Activated T-helper 9 cell treated with anti-CD3 and anti-CD28 coated beads, Interleukin-2, amount 50 U/mL, for 16 hours (primary cell): Measurements from ENCODE around the gene CASZ1.

Experiments
- DNase-seq: peaks from one replicate; pipeline ENCODE4 v3.0.0-alpha.2; 2020; ENCODE audit warnings: low read depth

Gene CASZ1

DNA sequence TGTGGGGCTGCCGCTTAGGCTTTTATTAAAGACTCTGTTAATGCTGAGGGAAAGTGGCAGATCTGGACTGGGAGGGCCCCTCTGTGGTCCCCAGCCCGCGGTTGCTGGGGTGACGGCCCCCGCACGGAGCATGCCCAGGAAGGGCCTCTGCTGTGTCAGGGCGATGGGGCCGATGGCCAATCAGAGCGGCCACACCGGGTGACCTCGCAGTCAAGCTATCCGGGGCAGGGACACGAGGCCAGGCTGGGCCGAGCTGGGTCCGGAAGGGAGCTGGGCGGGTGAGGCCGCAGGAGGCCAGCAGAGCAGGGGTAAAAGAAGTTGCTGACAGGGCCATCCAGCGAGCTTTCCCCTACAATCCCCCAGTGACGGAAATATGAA, 145.1 kb downstream of the CASZ1 start:
- no peak for DNase-seq

DNA sequence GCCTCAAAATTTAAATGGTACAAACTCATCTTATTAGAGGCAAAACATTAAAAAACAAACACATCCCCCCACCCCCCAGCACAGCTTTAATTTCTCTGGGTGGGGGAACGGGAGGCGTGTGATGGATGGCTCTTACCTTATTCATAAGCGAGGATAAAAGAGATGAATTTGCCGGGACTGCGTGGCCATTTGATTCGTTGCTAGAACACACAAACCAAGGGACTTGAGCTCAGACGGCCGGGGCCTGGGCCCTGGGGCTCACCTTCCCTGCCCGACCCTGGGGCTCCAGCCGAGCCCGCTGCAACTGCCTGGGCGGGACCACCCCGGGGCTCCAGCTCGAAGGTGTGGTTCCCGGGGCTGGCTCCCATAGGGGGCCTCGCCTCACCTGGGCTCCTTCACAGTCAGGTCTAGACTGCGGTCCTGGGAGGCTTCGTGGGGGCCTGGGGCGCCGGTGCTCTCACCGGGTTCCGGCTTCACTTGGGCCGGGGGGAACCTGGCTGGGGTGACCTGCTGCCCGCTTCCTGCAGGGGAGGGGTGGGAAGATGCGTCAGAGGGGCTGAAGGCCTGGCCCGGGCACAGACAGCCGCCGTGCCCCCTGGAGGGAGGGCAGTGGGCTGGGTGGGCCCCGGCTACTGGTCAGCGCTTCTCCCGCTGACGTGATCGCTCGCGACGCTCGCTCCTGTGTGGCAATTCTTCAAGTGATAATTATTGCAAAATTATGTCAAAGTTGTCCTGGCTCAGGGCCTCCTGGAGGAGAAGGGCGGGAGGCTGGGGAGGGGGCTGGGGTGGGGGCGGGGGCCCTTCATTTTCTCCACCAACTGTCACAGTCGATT, 145.7 kb downstream of the CASZ1 start:
- DNase-seq: no peak

- DNase-seq: no peak
These were observed 146.8 kb downstream of the CASZ1 start for GRCh38 chr1:10649517-10650201.

- no peak for DNase-seq
These were observed 147.5 kb downstream of the CASZ1 start for GRCh38 chr1:10648689-10649516.

DNA sequence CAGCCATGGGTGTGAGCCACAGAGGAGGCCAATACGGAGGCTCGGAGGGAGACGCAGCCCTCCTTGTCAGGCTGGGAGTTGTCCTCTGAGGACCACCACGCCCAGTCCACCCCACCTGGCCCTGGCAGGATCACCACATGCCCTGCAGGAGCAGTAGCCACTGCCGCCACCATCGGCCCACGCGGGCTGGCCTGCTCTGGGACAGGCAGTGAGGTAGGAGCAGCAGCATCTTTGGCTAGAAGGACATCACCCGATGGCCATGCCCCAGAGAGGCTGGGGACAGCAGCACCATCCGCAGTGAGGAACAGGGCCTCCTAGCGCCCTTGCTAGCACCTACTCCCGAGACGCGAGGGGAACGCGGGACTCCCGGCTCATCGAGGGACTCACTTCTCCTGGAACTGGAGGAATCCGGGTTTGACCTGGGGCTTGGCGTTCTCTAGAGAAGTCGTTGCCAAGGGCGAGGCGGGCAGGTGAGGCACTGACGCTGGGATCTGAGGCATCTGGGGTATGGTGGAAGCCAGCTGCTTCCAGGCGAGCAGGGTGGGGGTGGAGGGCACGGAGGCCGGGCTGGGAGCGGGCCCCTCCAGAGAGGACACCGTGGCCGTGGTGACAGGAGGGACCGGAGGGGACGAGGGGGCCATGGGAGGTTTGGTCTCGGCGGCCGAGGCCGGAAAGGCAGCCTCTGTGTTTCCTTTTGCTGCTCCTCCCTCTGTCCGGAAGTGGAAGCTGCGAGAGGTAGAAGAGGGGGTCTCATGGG, 148.9 kb downstream of the CASZ1 start:
- DNase-seq: no peak

DNA sequence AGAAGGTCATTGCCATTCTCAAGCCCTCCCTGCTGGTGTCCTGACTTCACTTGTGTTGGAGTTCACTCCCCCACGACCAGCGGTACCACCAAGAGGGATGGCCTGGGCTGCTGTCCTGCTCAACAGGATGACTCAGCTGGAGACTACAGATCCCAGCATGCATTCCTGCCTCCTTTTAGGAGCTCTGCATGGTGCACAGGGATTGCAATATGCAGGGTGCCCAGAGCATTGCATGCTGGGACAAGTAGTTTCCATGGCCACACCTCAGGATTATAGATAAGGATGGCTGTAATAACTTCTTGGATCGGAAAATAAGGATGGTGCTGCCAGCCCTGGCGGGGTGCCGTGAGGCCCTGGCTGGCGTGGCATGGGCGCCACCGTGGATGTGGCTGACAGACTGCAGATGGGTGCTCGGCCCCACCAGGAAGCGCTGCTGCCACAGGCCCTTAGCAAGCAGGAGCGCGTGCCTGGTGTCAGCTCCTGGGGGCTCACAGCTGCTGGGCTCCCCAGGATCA, 150.0 kb downstream of the CASZ1 start:
- DNase-seq: no peak

DNA sequence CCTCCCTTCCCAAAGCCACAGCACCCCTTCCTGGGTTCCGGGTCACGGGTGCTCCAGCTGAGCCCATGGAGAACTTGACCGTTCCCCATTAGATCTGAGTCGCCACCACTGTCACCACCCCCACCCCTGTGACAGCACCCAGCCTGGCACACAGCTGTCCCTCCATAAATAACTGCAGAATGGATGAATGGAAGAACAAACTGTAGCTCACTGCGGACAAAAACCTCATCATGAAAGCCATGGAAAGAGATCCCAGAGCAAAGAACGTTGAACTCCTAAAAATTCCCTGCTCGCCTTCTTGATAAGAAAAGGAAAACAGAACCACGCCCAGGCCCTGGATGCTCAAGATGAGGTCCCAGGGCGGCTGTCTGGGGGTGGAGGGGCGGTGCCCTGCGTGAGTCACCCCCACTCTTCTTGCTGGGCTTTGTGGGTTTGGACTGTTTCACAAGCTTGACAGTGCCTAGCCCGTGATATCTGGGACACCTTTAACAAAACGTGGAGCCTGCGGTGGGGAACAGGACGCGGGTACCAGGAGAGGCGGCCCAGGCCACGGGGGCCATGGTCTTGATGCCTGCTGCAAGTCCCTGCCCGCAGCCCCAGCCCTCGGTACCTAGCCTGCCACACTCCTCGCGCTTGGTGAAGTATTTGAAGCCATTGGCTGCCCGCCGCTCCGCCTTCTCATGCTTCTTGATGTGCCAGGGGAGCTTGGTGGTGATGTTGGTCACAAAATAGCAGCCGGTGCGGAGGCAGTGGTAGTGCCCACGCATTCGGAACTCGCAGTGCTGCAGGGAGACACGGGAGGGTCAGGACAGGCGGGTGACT, 151.9 kb downstream of the CASZ1 start:
- no peak for DNase-seq

DNA sequence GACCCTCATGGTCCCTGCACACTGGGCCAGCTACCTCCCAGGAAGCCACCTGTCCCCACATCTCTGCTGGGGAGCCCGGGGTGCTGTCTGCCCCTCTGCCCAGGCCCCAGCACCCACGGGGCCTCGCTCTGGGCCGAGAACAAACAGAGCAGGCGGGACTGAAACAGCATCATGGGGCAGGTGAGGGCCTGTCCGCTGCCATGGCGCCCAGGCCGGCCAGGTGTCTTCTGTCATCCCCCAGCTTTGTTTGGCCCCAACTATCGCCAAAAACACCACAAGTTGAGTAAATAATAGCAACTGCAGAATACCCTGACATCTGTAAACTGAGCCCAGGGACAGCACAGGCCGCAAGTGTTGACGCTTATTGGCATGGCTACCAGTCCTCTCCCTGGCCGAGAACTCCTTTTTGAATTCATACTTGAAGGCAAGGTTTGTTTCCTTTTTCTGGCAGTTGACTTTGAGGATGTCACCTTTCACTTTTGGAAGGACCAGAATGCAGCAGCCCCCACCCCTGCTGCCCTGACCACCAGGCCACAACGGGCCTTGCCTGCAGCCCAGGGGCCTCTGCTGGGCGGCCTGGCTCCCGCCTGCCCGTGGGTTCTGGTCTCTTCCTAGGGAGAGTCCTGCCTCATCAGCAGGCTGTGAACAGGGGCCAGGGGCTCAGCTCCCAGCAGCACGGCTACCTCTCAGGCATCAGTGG, 152.7 kb downstream of the CASZ1 start:
- no peak for DNase-seq

- no peak for DNase-seq
These were observed 153.9 kb downstream of the CASZ1 start for GRCh38 chr1:10642403-10643080.

- no peak for DNase-seq
These were observed 154.5 kb downstream of the CASZ1 start for GRCh38 chr1:10641976-10642375.

DNA sequence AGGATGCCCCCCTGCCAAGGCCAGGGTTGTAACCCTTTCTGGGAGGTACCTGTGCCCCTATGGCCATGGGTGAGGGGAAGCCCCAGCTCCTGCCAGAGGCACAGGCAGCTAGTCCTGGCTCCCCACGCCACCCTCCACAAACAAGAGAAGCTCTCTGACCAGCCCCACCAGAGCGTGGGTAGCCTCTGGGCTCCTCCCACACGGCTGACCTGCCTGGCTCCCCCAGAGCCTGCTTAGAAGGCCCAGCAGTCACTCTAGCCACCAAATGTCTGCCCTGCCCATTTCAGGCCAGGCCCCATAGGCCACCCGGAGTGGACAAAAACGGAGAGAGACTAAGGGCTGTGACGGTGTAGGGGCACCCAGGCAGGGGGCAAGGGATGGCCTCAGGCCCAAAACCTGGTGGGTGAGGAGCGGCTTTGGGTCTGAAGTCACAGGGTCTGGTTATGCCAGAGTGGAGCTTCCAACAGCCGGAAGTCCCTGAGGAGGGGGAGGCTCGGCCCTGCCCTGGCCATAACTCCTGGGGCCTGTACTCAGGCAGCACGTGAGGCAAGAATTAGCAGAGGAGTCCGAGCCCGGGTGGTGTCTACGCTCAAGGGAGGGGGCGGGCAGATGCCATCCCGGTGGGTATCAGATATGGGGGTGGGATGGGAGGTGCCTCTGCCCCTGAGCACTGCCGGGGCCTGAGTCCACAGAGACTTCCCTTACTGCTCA, 155.4 kb downstream of the CASZ1 start:
- no peak for DNase-seq

GRCh38 chr1:10639775-10640578, 156.5 kb downstream of the CASZ1 start:
- no peak for DNase-seq

GRCh38 chr1:10639011-10639774, 157.3 kb downstream of the CASZ1 start:
- DNase-seq: no peak

- no peak for DNase-seq
These were observed 157.9 kb downstream of the CASZ1 start for GRCh38 chr1:10638559-10639005.

DNA sequence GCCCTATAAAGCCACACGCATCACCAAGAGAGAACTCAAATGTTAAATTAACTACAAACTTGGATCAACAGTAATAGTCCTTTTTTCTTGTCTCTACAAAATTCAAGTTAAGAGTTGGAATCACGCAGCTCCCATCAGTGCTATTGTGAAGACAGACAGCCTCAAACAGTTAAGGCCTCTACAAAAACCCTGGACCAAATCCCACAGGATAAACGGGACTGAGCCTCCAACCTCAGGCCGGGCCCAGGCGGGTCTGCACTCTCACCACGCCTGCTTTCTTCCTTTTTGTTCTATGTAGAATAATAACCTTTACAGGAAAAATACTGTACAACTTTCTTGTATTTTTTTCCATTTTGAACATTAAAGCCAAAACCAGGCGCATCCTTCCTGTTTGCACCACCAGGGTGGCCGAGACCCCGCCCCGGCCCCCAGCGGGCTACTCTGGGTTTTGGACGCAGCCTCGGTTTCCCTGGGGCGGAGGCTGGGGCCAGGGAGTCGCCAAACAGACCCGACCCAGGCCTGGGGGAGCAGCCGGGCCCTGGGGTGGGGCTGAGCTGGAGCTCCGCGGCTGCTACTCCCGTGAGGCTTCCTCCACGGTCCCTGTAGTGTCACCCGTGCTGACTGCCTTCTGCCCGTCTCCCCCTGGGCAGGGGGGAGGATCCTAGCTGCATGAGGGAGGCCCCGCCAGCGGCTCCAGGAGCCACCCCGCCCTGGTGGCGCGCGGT, 158.4 kb downstream of the CASZ1 start:
- DNase-seq: no peak

- no peak for DNase-seq
These were observed 159.0 kb downstream of the CASZ1 start for GRCh38 chr1:10637400-10637799.

- no peak for DNase-seq
These were observed 160.5 kb downstream of the CASZ1 start for GRCh38 chr1:10635992-10636391.
